ENCODE results near the gene COLGALT1. TPM values are rescaled to one million over a fixed set of nuclear protein-coding genes. Genes with fewer than 3 reads are reported as not detected.

The COLGALT1 gene
- total and polyA plus RNA-seq, 10 of the 15 experiments (the other 5 are each of a cell fraction or from before 2014, with no cell fraction given): 1.2 to 78.8 (median 29.8) TPM

GRCh38 chr19:17522988-17523872, 32.2 kb upstream of the COLGALT1 start (continued):
- TF ChIP-seq BRCA1 (IDR thresholded peaks at IDR 0.05; ENCODE audit: low read depth, low read length): no peak
- peak; percentile 94 for TF ChIP-seq FOXM1 (IDR thresholded peaks at IDR 0.05; ENCODE audit: low read depth, low read length)
- no peak for TF ChIP-seq HCFC1 (IDR thresholded peaks at IDR 0.05; ENCODE audit: low read length)
- TF ChIP-seq ZSCAN29 (IDR thresholded peaks at IDR 0.05): no peak
- TF ChIP-seq, protein P1, sequence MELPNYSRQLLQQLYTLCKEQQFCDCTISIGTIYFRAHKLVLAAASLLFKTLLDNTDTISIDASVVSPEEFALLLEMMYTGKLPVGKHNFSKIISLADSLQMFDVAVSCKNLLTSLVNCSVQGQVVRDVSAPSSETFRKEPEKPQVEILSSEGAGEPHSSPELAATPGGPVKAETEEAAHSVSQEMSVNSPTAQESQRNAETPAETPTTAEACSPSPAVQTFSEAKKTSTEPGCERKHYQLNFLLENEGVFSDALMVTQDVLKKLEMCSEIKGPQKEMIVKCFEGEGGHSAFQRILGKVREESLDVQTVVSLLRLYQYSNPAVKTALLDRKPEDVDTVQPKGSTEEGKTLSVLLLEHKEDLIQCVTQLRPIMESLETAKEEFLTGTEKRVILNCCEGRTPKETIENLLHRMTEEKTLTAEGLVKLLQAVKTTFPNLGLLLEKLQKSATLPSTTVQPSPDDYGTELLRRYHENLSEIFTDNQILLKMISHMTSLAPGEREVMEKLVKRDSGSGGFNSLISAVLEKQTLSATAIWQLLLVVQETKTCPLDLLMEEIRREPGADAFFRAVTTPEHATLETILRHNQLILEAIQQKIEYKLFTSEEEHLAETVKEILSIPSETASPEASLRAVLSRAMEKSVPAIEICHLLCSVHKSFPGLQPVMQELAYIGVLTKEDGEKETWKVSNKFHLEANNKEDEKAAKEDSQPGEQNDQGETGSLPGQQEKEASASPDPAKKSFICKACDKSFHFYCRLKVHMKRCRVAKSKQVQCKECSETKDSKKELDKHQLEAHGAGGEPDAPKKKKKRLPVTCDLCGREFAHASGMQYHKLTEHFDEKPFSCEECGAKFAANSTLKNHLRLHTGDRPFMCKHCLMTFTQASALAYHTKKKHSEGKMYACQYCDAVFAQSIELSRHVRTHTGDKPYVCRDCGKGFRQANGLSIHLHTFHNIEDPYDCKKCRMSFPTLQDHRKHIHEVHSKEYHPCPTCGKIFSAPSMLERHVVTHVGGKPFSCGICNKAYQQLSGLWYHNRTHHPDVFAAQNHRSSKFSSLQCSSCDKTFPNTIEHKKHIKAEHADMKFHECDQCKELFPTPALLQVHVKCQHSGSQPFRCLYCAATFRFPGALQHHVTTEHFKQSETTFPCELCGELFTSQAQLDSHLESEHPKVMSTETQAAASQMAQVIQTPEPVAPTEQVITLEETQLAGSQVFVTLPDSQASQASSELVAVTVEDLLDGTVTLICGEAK (IDR thresholded peaks at IDR 0.05; ENCODE audit: borderline replicate concordance): peak; percentile 62; the same call in 1 of the 2 replicates
- 0 out of 2 replicates have a peak, but pooled peaks have one; percentile 57 for TF ChIP-seq LARP7 (IDR thresholded peaks at IDR 0.05)
- TF ChIP-seq NFYB (IDR thresholded peaks at IDR 0.05; ENCODE audit: insufficient read depth, low read depth, low read length): no peak
- TF ChIP-seq ETV6 (conservative IDR thresholded peaks at IDR 0.05 in 1 of 2, IDR thresholded peaks at IDR 0.05 in 1 of 2; ENCODE audit: borderline replicate concordance in 1 of 2, low read depth in 1 of 2): peak in 1 of 2 experiments; percentile 99; a peak in 2 of 4 replicates
- peak; percentile 96 for TF ChIP-seq SPI1 (IDR thresholded peaks at IDR 0.05; ENCODE audit: borderline replicate concordance, insufficient read depth, low read depth, low read length)
- TF ChIP-seq, protein P2, sequence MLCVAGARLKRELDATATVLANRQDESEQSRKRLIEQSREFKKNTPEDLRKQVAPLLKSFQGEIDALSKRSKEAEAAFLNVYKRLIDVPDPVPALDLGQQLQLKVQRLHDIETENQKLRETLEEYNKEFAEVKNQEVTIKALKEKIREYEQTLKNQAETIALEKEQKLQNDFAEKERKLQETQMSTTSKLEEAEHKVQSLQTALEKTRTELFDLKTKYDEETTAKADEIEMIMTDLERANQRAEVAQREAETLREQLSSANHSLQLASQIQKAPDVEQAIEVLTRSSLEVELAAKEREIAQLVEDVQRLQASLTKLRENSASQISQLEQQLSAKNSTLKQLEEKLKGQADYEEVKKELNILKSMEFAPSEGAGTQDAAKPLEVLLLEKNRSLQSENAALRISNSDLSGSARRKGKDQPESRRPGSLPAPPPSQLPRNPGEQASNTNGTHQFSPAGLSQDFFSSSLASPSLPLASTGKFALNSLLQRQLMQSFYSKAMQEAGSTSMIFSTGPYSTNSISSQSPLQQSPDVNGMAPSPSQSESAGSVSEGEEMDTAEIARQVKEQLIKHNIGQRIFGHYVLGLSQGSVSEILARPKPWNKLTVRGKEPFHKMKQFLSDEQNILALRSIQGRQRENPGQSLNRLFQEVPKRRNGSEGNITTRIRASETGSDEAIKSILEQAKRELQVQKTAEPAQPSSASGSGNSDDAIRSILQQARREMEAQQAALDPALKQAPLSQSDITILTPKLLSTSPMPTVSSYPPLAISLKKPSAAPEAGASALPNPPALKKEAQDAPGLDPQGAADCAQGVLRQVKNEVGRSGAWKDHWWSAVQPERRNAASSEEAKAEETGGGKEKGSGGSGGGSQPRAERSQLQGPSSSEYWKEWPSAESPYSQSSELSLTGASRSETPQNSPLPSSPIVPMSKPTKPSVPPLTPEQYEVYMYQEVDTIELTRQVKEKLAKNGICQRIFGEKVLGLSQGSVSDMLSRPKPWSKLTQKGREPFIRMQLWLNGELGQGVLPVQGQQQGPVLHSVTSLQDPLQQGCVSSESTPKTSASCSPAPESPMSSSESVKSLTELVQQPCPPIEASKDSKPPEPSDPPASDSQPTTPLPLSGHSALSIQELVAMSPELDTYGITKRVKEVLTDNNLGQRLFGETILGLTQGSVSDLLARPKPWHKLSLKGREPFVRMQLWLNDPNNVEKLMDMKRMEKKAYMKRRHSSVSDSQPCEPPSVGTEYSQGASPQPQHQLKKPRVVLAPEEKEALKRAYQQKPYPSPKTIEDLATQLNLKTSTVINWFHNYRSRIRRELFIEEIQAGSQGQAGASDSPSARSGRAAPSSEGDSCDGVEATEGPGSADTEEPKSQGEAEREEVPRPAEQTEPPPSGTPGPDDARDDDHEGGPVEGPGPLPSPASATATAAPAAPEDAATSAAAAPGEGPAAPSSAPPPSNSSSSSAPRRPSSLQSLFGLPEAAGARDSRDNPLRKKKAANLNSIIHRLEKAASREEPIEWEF (IDR thresholded peaks at IDR 0.05; ENCODE audit: insufficient replicate concordance, low read depth, low read length): no peak
- no peak for TF ChIP-seq ESRRA (IDR thresholded peaks at IDR 0.05; ENCODE audit: low read length)
- TF ChIP-seq YY1 (IDR thresholded peaks at IDR 0.05; ENCODE audit: low read depth, low read length): no peak
- TF ChIP-seq JUND (IDR thresholded peaks at IDR 0.05; ENCODE audit: low read depth, low read length): no peak
- TF ChIP-seq SKIL (IDR thresholded peaks at IDR 0.05; ENCODE audit: low read depth, poor library complexity, severe bottlenecking): peak; percentile 89
- peak; percentile 99 for TF ChIP-seq EED (IDR thresholded peaks at IDR 0.05; ENCODE audit: low read depth)
- no peak for TF ChIP-seq PAX8 (IDR thresholded peaks at IDR 0.05)
- TF ChIP-seq NFXL1 (IDR thresholded peaks at IDR 0.05; ENCODE audit: borderline replicate concordance): no peak
- TF ChIP-seq CHD1 (IDR thresholded peaks at IDR 0.05; ENCODE audit: low read depth, low read length): no peak

Data from GM12878 (cell line).